ENCODE results near the gene PBXIP1. TPM values are rescaled to one million over a fixed set of nuclear protein-coding genes. Genes with fewer than 3 reads are reported as not detected.
A peak's percentile ranks its signal among the peaks of the same experiment; 100 is the strongest.

The PBXIP1 gene
- total RNA-seq, 1 donor from 2014 or later: 56.2 TPM

DNA sequence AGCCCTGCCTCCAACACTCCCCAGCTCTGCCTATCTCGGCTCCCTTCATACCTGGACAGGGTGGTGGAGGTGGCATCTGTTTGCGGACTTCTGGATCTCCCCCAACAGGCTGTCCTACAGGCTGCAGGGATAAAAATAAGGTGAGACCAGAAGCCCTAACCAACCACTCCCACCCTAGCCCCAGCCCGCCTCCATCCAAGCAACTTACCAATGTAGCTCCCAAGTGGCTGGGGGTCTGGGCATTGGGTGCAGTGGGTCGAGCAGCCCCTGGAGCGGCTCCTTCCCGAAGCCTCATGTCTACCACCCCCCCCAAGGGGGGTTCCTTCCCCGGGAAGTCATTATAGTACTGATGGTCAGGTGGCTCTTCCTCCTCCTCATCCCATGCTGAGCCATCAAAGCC, 10.2 kb upstream of the PBXIP1 start:
- no peak for DNase-seq (ENCODE audit: low spot score in 2 of 2, unreplicated experiment in 2 of 2)
- Mint-ChIP-seq H3K4me3 (no peak overlapping the region), H3K27me3 (ENCODE audit: low read depth) (no peaks in the 10 kb centered on the region), H3K27ac (no peak overlapping the region), H3K9me3 (no peaks in the 10 kb centered on the region), H3K36me3 (peaks cover 12% of the 10 kb centered on the region), H3K4me1 (peaks cover 41% of the 10 kb centered on the region)
- TF ChIP-seq, protein P1, sequence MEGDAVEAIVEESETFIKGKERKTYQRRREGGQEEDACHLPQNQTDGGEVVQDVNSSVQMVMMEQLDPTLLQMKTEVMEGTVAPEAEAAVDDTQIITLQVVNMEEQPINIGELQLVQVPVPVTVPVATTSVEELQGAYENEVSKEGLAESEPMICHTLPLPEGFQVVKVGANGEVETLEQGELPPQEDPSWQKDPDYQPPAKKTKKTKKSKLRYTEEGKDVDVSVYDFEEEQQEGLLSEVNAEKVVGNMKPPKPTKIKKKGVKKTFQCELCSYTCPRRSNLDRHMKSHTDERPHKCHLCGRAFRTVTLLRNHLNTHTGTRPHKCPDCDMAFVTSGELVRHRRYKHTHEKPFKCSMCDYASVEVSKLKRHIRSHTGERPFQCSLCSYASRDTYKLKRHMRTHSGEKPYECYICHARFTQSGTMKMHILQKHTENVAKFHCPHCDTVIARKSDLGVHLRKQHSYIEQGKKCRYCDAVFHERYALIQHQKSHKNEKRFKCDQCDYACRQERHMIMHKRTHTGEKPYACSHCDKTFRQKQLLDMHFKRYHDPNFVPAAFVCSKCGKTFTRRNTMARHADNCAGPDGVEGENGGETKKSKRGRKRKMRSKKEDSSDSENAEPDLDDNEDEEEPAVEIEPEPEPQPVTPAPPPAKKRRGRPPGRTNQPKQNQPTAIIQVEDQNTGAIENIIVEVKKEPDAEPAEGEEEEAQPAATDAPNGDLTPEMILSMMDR (IDR thresholded peaks at IDR 0.05; ENCODE audit: unreplicated experiment): no peak

DNA sequence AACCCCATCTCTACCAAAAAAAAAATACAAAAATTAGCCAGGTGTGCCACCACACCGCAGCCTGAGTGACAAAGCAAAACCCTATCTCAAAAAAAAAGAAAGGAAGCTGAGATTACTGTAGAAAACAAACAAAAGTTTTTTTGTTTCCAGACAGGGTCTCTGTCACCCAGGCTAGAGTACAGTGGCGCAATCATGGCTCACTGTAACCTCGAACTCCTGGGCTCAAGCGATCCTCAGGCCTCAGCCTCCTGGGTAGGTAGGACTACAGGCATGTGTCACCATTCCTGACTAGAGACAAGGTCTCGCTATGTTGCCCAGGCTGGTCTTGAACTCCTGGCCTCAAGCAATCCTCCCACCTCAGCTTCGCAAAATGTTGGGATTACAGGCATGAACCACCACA, 8.5 kb upstream of the PBXIP1 start:
- Mint-ChIP-seq H3K27me3 (ENCODE audit: low read depth) (no peaks in the 10 kb centered on the region), H3K4me3 (no peak overlapping the region), H3K9me3 (no peaks in the 10 kb centered on the region), H3K36me3 (peaks cover 12% of the 10 kb centered on the region), H3K27ac (no peak overlapping the region), H3K4me1 (peaks cover 37% of the 10 kb centered on the region)
- TF ChIP-seq, protein P1 (IDR thresholded peaks at IDR 0.05; ENCODE audit: unreplicated experiment): no peak
- no peak for DNase-seq (ENCODE audit: low spot score in 2 of 2, unreplicated experiment in 2 of 2)

DNA sequence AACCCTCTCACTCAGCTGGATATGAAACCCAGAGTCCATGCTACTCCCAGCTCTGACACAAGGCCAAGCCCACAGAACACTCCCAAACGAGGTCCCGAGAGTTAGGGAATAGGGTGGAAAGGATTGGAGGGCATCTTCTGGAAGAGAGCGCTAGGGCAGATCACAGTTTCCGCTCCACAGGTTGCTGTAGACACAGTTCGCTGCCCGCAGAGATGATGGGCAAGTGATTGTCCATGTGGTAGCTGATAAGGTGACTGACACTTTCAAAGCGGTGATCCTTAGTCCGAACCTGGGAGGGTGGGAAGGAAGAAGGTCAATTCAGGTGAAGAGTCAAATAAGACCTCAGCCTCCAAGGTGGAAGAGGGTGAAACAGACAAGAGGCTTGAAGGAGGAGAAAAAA, 7.7 kb upstream of the PBXIP1 start:
- TF ChIP-seq, protein P1 (IDR thresholded peaks at IDR 0.05; ENCODE audit: unreplicated experiment): no peak
- H3K27me3 Mint-ChIP-seq (ENCODE audit: low read depth): no peaks in the 10 kb centered on the region
- H3K4me3 Mint-ChIP-seq: no peak overlapping the region
- H3K4me1 Mint-ChIP-seq: peaks cover 32% of the 10 kb centered on the region
- H3K9me3 Mint-ChIP-seq: no peaks in the 10 kb centered on the region
- H3K36me3 Mint-ChIP-seq: peaks cover 12% of the 10 kb centered on the region
- DNase-seq (ENCODE audit: low spot score in 2 of 2, unreplicated experiment in 2 of 2): no peak
- H3K27ac Mint-ChIP-seq: peak overlapping the region; percentile 54

DNA sequence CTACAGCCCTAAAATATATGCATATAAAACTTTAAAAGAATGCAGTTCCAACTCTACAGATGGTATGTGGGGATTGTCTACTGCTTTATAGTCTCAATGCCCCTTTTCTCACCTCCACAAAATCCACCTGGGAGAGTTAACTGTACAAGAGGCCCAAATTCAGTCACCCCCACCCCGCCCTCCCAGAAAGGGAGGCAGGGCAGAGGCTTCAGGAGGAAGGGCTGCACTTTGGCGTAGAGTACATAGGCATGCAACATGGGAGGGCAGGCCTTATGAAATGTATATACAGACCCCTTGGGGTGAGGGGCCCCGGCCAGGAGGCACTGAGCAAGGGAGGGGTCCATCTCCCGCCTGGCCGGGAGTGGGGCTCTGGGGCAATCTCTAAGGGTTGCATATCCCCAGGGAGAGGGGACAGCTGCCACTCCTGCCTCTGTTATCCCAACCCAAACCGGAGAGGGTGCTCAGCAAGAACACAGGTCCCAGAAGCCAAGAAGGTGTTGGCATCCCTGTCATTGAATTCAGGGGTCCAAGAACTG, 7.0 kb upstream of the PBXIP1 start:
- H3K27me3 Mint-ChIP-seq (ENCODE audit: low read depth): no peaks in the 10 kb centered on the region
- no peak for DNase-seq (ENCODE audit: low spot score in 2 of 2, unreplicated experiment in 2 of 2)
- no peaks in the 10 kb centered on the region for H3K9me3 Mint-ChIP-seq
- H3K27ac Mint-ChIP-seq: peak overlapping the region; percentile 96
- H3K36me3 Mint-ChIP-seq: peaks cover 8% of the 10 kb centered on the region
- TF ChIP-seq, protein P1 (IDR thresholded peaks at IDR 0.05; ENCODE audit: unreplicated experiment): no peak
- peaks cover 28% of the 10 kb centered on the region for H3K4me1 Mint-ChIP-seq
- peak overlapping the region; percentile 85 for H3K4me3 Mint-ChIP-seq

DNA sequence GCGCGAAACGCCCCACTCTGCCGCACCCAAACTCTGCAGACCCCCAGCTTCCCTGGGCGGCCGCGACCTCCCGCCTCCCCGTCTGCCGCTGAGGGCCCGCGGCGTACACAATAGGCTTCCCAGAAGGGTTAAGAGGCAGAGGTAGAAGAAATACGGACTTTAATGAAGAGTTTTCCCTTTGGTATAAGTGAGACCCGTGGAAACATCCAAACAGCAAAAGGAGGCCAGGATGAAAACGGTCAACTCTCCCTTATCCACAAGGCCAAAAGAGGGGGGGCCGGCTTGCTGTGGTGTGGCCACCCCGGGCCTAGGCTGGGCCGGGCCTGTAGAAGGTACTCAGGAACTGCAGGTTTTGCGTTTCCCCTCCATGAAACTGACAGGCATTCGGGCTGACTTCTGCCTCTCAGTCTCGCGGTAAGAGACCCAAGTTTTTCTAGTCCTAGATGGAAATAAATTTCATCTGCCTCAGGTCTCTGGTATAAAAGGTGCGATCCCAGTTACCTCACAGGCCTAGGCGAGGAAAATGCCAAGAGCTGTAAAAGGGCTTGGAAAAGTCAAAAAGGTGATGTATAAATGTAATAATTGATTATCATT, 6.4 kb upstream of the PBXIP1 start:
- H3K4me1 Mint-ChIP-seq: peaks cover 33% of the 10 kb centered on the region
- no peaks in the 10 kb centered on the region for H3K27me3 Mint-ChIP-seq (ENCODE audit: low read depth)
- H3K27ac Mint-ChIP-seq: peak overlapping the region; percentile 96
- DNase-seq (ENCODE audit: low spot score in 2 of 2, unreplicated experiment in 2 of 2): no peak
- H3K4me3 Mint-ChIP-seq: peak overlapping the region; percentile 85
- no peaks in the 10 kb centered on the region for H3K9me3 Mint-ChIP-seq
- peaks cover 8% of the 10 kb centered on the region for H3K36me3 Mint-ChIP-seq
- TF ChIP-seq, protein P1 (IDR thresholded peaks at IDR 0.05; ENCODE audit: unreplicated experiment): no peak
